Spleen (tissue), 7 donors: ENCODE data around the gene ANKRD28.
"Not testable (repeated sequence)": the region's sequence is repeated elsewhere in the genome, so short reads cannot be mapped to it uniquely, and the experiment has no call there.

Experiments
- POLR2A ChIP-seq, 3 donors: fragments of 450-650 bp; IDR thresholded peaks; one replicate each; pipeline ENCODE4 v1.5.1; 2017; ENCODE audit warnings: antibody characterized with exemption in 3 of 3, mild to moderate bottlenecking in 1 of 3
- TF ChIP-seq, protein P1 (sequence below), 11 experiments: fragments of 200-600 bp in 7 of 11; fragments of 450-650 bp in 4 of 11; sonication (generic) in 4 of 11; IDR thresholded peaks in 8 of 11; conservative IDR thresholded peaks in 3 of 11; 1 replicate in 7 of 11; 2 replicates in 4 of 11; pipeline versions ENCODE4 v1.4.0 to v1.8.0; 2016 to 2021; ENCODE audit warnings: antibody characterized with exemption in 11 of 11, inconsistent platforms in 4 of 11, mild to moderate bottlenecking in 1 of 11
- donor health status: DM: no; HTN: no; CAD: no; lungs with moderate emphysema.
- donor health status: DM: no; HTN: no; CAD: no.
- donor health status: DM: no; HTN: no; CAD: no.

DNA sequence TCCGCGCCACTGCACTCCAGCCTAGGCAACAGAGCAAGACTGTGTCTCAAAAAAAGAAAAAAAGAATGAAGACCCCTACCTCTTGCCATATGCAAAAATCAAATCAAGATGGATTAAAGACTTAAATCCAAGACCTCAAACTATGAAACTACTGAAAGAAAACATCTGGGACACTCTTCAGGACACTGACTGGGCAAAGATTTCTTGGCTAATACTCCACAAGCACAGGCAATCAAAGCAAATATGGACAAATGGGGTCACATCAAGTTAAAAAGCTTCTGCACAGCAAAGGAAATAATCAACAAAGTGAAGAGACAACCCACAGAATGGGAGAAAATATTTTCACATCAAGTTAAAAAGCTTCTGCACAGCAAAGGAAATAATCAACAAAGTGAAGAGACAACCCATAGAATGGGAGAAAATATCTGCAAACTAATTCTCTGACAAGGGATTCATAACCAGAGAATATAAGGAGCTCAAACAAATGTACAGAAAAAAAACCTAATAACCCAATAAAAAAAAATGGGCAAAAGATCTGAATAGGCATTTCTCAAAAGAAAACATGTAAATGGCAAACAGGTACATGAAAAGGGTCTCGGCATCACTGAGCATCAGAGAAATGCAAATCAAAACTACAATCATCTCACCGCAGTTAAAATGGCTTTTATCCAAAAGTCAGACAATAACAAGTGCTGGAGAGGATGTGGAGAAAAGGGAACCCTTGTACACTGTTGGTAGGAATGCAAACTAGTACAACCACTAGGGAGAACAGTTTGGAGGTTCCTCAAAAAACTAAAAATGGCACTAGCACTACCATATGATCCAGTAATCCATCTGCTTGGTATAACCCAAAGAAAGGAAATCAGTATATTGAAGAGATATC lies 43.6 kb upstream of the ANKRD28 start:
- not testable (repeated sequence) for TF ChIP-seq POLR2A (IDR thresholded peaks at IDR 0.05)
- TF ChIP-seq, protein P1, sequence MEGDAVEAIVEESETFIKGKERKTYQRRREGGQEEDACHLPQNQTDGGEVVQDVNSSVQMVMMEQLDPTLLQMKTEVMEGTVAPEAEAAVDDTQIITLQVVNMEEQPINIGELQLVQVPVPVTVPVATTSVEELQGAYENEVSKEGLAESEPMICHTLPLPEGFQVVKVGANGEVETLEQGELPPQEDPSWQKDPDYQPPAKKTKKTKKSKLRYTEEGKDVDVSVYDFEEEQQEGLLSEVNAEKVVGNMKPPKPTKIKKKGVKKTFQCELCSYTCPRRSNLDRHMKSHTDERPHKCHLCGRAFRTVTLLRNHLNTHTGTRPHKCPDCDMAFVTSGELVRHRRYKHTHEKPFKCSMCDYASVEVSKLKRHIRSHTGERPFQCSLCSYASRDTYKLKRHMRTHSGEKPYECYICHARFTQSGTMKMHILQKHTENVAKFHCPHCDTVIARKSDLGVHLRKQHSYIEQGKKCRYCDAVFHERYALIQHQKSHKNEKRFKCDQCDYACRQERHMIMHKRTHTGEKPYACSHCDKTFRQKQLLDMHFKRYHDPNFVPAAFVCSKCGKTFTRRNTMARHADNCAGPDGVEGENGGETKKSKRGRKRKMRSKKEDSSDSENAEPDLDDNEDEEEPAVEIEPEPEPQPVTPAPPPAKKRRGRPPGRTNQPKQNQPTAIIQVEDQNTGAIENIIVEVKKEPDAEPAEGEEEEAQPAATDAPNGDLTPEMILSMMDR (IDR thresholded peaks at IDR 0.05 in 8 of 11, conservative IDR thresholded peaks at IDR 0.05 in 3 of 11), result not testable (repeated sequence)
